ENCODE measurements around the gene ZNF665.

GRCh38 chr19:53123400-53123799 is 69.8 kb downstream of the ZNF665 start:
- TF ChIP-seq CTCF (conservative IDR thresholded peaks at IDR 0.05; ENCODE audit: low read depth, low read length) (no peak), EZH2phosphoT487 (IDR thresholded peaks at IDR 0.05; ENCODE audit: borderline replicate concordance, low read length) (no peak), EZH2 (IDR thresholded peaks at IDR 0.05; ENCODE audit: low read length, unreplicated experiment) (no peak)
